MCF 10A (cell line): ENCODE measurements around the gene TRIM59. TPM values are rescaled to one million over a fixed set of nuclear protein-coding genes. Genes with fewer than 3 reads are reported as not detected.

Experiments used
- BruUV-seq: library from RNA; stranded (reverse); fragments of 400-500 nt; replicated peaks from 2 replicates; lab custom pipeline; 2021; lab: Mats Ljungman, UMichigan
- CTCF ChIA-PET: fragments of 300-600 bp; sonication (Branson Sonifier 250); formaldehyde crosslinking; extraction: SDS; loops from one replicate; lab custom pipeline; 2021; ENCODE audit warnings: antibody characterized with exemption, inconsistent platforms; lab: Yijun Ruan, JAX
- POLR2A ChIA-PET: fragments of 300-600, 350-650 bp; sonication (Branson Sonifier 250); formaldehyde crosslinking; extraction: SDS; loops from one replicate; lab custom pipeline; 2020; ENCODE audit warnings: antibody characterized with exemption, inconsistent platforms; lab: Yijun Ruan, JAX
- DNase-seq: peaks from one replicate; pipeline ENCODE4 v3.0.0-alpha.2; 2018; ENCODE audit not compliant: unreplicated experiment
- H3K27ac Mint-ChIP-seq: one replicate; pipeline ENCODE4 v1.8.0; 2022; ENCODE audit warnings: mild to moderate bottlenecking, low read depth, mixed read lengths; ENCODE audit not compliant: unreplicated experiment
- H3K27me3 Mint-ChIP-seq: one replicate; pipeline ENCODE4 v1.8.0; 2022; ENCODE audit warnings: mixed read lengths; ENCODE audit not compliant: insufficient read depth, unreplicated experiment
- H3K36me3 Mint-ChIP-seq: one replicate; pipeline ENCODE4 v1.8.0; 2022; ENCODE audit warnings: mild to moderate bottlenecking, moderate library complexity, mixed read lengths; ENCODE audit not compliant: insufficient read depth, unreplicated experiment
- H3K4me1 Mint-ChIP-seq: one replicate; pipeline ENCODE4 v1.8.0; 2022; ENCODE audit warnings: mixed read lengths; ENCODE audit not compliant: insufficient read depth, unreplicated experiment
- H3K4me3 Mint-ChIP-seq: one replicate; pipeline ENCODE4 v1.8.0; 2022; ENCODE audit warnings: mild to moderate bottlenecking, moderate library complexity, mixed read lengths; ENCODE audit not compliant: unreplicated experiment
- H3K9me3 Mint-ChIP-seq: one replicate; pipeline ENCODE4 v1.8.0; 2022; ENCODE audit warnings: mixed read lengths; ENCODE audit not compliant: unreplicated experiment
- CTCF ChIP-seq: fragments of 200-600 bp; IDR thresholded peaks from one replicate; pipeline ENCODE4 v1.8.0; 2022; ENCODE audit warnings: antibody characterized with exemption, mild to moderate bottlenecking; ENCODE audit not compliant: unreplicated experiment
- intact Hi-C: fragments of 100-400 bp; cut with micrococcal nuclease; formaldehyde crosslinking; loops from 2 replicates; pipeline ENCODE4 v1.14.1; 2022
- total RNA-seq: library from RNA; stranded (reverse); gene quantifications from 2 replicates; pipeline ENCODE4 v1.2.3, GENCODE V29; 2022

The TRIM59 gene
- total RNA-seq, 1 experiment from 2014 or later = 15.1 TPM

DNA sequence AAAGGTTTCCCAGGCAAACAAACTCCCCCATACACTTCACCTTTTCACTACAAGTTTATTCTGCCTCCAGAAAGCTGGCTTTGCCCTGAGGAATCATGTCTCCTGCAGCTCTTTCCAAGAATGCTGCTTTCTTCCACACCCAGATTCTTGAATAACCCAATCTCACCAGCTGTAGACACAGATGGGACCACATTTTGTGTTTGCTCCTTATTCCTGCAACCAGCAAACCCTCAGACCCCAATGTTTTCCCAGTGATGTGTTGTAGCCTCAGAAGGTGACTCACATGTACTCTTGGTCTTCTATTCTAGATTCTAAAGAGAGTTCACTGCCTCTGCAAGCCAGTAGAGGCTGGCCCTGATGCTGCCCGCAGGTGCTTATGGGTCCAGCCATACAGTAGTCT, 23.6 kb upstream of the TRIM59 start:
- Mint-ChIP-seq H3K4me1 (no peaks in the 10 kb centered on the region), H3K36me3 (no peaks in the 10 kb centered on the region), H3K4me3 (no peak overlapping the region), H3K27me3 (no peaks in the 10 kb centered on the region), H3K9me3 (peaks cover 15% of the 10 kb centered on the region), H3K27ac (no peak overlapping the region)
- no peak for DNase-seq
- intact Hi-C loops = no loop called here
- no TSS peak for BruUV-seq
- no peak for TF ChIP-seq CTCF
- POLR2A ChIA-PET = interaction anchor here (0.5 to 1.4 kb wide), 3 partner anchors 9 to 40 kb away, joined by 3 to 8 read pairs (median 3); no protein-coding TSS in a partner anchor
- CTCF ChIA-PET = interaction anchor here (1.3 kb wide), 1 partner anchor 311 kb away, joined by 3 read pairs; no protein-coding TSS in a partner anchor

DNA sequence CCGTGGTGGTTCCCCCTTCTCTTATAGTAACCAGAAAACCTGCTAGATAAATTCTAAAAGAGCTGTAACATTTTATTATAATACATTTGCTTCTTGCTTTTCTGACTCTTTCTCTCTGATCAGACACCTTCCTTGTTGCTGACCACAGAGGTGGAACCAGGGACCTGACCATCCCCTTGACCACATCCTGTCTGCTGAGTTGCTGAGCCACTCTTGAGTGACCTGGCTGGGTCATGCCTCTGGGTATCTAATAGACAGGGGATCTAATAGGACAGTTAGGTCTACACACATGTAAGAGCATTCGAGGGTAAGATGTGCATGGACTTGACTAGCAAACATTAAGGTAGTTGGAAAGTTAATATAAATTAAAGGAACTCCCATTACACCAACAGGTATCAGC, 22.8 kb upstream of the TRIM59 start:
- ChIA-PET CTCF (interaction anchor here (0.8 to 1.3 kb wide), 2 partner anchors 11 to 310 kb away, joined by 3 read pairs; no protein-coding TSS in a partner anchor), POLR2A (interaction anchor here (1.0 to 1.4 kb wide), 2 partner anchors 23 to 28 kb away, joined by 5 to 8 read pairs; partner anchors contain the start of gene TRIM59)
- intact Hi-C loops = no loop called here
- Mint-ChIP-seq H3K27me3 (no peaks in the 10 kb centered on the region), H3K4me1 (no peaks in the 10 kb centered on the region), H3K4me3 (no peak overlapping the region), H3K9me3 (peaks cover 15% of the 10 kb centered on the region), H3K27ac (no peak overlapping the region), H3K36me3 (no peaks in the 10 kb centered on the region)
- no peak for DNase-seq
- no peak for TF ChIP-seq CTCF
- BruUV-seq = no TSS peak

DNA sequence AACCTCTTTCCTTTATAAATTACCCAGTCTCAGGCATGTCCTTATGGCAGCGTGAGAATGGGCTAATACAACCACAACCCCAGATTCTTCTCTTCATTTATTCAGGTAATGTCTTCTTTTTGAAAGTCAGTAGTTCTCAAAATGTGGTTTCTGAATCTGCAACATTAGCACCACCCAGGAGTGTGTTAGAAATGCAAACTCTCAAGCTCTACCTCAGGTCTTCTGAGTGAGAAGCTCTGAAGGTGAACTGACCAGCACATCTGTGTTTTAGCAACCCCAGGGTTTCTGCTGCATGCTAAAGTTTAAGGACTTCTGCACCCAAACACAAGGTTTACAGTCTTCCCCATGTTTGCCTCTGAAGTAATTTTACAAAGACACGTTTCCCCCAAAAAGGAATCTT, 22.3 kb upstream of the TRIM59 start:
- CTCF ChIA-PET = interaction anchor here (0.8 to 1.3 kb wide), 2 partner anchors 11 to 309 kb away, joined by 3 read pairs; no protein-coding TSS in a partner anchor
- TF ChIP-seq CTCF = no peak
- H3K9me3 Mint-ChIP-seq = peaks cover 15% of the 10 kb centered on the region
- DNase-seq = no peak
- H3K4me3 Mint-ChIP-seq = no peak overlapping the region
- H3K36me3 Mint-ChIP-seq = no peaks in the 10 kb centered on the region
- no TSS peak for BruUV-seq
- intact Hi-C loops = no loop called here
- POLR2A ChIA-PET = interaction anchor here (1.0 kb wide), 1 partner anchor 23 kb away, joined by 5 read pairs; the partner anchor contains the start of gene TRIM59
- H3K27ac Mint-ChIP-seq = no peak overlapping the region
- no peaks in the 10 kb centered on the region for H3K4me1 Mint-ChIP-seq
- no peaks in the 10 kb centered on the region for H3K27me3 Mint-ChIP-seq

- no TSS peak for BruUV-seq
- peaks cover 15% of the 10 kb centered on the region for H3K9me3 Mint-ChIP-seq
These were observed 20.6 kb upstream of the TRIM59 start for GRCh38 chr3:160470181-160470580.

More at GRCh38 chr3:160470181-160470580, 20.6 kb upstream of the TRIM59 start:
- POLR2A ChIA-PET = interaction anchor here (0.7 kb wide), 1 partner anchor 53 kb away, joined by 3 read pairs; no protein-coding TSS in a partner anchor
- Mint-ChIP-seq H3K27me3 (no peaks in the 10 kb centered on the region), H3K27ac (no peak overlapping the region), H3K36me3 (no peaks in the 10 kb centered on the region), H3K4me3 (no peak overlapping the region), H3K4me1 (no peaks in the 10 kb centered on the region)
- intact Hi-C loops = no loop called here
- no peak for DNase-seq
- CTCF ChIA-PET = interaction anchor here (1.1 kb wide), 1 partner anchor 14 kb away, joined by 3 read pairs; no protein-coding TSS in a partner anchor
- TF ChIP-seq CTCF = no peak
